SU-DHL-6 (cell line): ENCODE results near the gene FBXO48.
A peak's percentile ranks its signal among the peaks of the same experiment; 100 is the strongest.

Experiments
- H2AFZ ChIP-seq: fragments of 200-600 bp; sonication (generic); 2 replicates; pipeline ENCODE4 v1.6.1; 2014; ENCODE audit warnings: low read depth, mild to moderate bottlenecking, moderate library complexity, mixed read lengths, antibody characterized with exemption, low read length; ENCODE audit not compliant: severe bottlenecking
- H3F3A ChIP-seq: fragments of 200-600 bp; shearing (Covaris generic); 2 replicates; pipeline ENCODE4 v1.6.0; 2016; ENCODE audit warnings: antibody characterized with exemption, mild to moderate bottlenecking; ENCODE audit not compliant: insufficient read depth
- H3K27ac ChIP-seq: fragments of 200-600 bp; sonication (generic); 2 replicates; pipeline ENCODE4 v1.5.1; 2016; ENCODE audit warnings: low read depth, mild to moderate bottlenecking, low read length, moderate library complexity, mixed read lengths
- H3K27me3 ChIP-seq: fragments of 200-600 bp; sonication (generic), shearing (Covaris generic); 2 replicates; pipeline ENCODE4 v1.6.0; 2014; ENCODE audit warnings: mild to moderate bottlenecking, low read length
- H3K36me3 ChIP-seq: fragments of 200-600 bp; sonication (generic); 2 replicates; pipeline ENCODE4 v1.6.1; 2014; ENCODE audit warnings: mild to moderate bottlenecking, low read length, mixed read lengths
- H3K4me2 ChIP-seq: fragments of 300-600, 200-600 bp; shearing (Covaris generic), sonication (generic); 2 replicates; pipeline ENCODE4 v1.6.0; 2014; ENCODE audit warnings: low read length, low read depth, mild to moderate bottlenecking; ENCODE audit not compliant: poor library complexity, severe bottlenecking
- H3K4me3 ChIP-seq: fragments of 200-600 bp; sonication (generic); 2 replicates; pipeline ENCODE4 v1.5.1; 2014; ENCODE audit warnings: antibody characterized with exemption, low read length, mild to moderate bottlenecking, mixed read lengths; ENCODE audit not compliant: insufficient read depth, poor library complexity, severe bottlenecking
- H3K79me2 ChIP-seq: fragments of 200-600 bp; sonication (generic); 2 replicates; pipeline ENCODE4 v1.6.1; 2014; ENCODE audit warnings: mild to moderate bottlenecking, low read length, moderate library complexity; ENCODE audit not compliant: insufficient read depth
- H3K9ac ChIP-seq: fragments of 200-600 bp; sonication (generic); 2 replicates; pipeline ENCODE4 v1.7.0; 2014; ENCODE audit warnings: mild to moderate bottlenecking, low read length
- H3K9me2 ChIP-seq: fragments of 200-600 bp; sonication (generic); replicated peaks from 2 replicates; pipeline ENCODE4 v1.6.1; 2014; ENCODE audit warnings: low read length; ENCODE audit not compliant: insufficient read depth
- H3K9me3 ChIP-seq: fragments of 200-600 bp; sonication (generic); 2 replicates; pipeline ENCODE4 v1.6.1; 2014; ENCODE audit warnings: low read length, mixed read lengths; ENCODE audit not compliant: insufficient read depth
- H4K20me1 ChIP-seq: fragments of 200-600 bp; sonication (generic); 2 replicates; pipeline ENCODE4 v1.6.1; 2014; ENCODE audit warnings: low read depth, mild to moderate bottlenecking, antibody characterized with exemption, low read length, moderate library complexity, mixed read lengths
- CTCF ChIP-seq: fragments of 200-600 bp; sonication (generic); IDR thresholded peaks from one replicate; pipeline ENCODE4 v1.5.1; 2017; ENCODE audit warnings: antibody characterized with exemption, mild to moderate bottlenecking, low read length, moderate library complexity; ENCODE audit not compliant: insufficient read depth, poor library complexity, severe bottlenecking
- EZH2phosphoT487 ChIP-seq: fragments of 200-600 bp; sonication (generic), shearing (Covaris generic); conservative IDR thresholded peaks from 2 replicates; pipeline ENCODE4 v1.6.1; 2018; ENCODE audit warnings: mild to moderate bottlenecking, antibody characterized with exemption, low read length, moderate library complexity, mixed read lengths

The FBXO48 gene

GRCh38 chr2:68467077-68467960 is at the start of gene FBXO48, which contains the start of gene APLF:
TSS of gene FBXO48 (minus strand) at chr2:68467294. CDS start at chr2:68465145, 2,149 bp downstream.
TSS of gene APLF (plus strand) at chr2:68467585. CDS start at chr2:68467732, 147 bp downstream.
- Histone ChIP-seq H3K4me3 (peak within 1 kb of the TSS; percentile 97), H3F3A (peaks cover 16% of the 10 kb centered on the region), H4K20me1 (no peaks in the 10 kb centered on the region), H3K27ac (peak within 1 kb of the TSS; percentile 26; the same call in 1 of the 2 replicates), H3K9me2 (no peaks in the 10 kb centered on the region), H3K36me3 (no peaks in the 10 kb centered on the region), H3K79me2 (no peaks in the 10 kb centered on the region), H3K9ac (peak within 1 kb of the TSS; percentile 89), H3K4me2 (peak within 1 kb of the TSS; percentile 100), H3K9me3 (no peaks in the 10 kb centered on the region), H2AFZ (peak within 1 kb of the TSS; percentile 98), H3K27me3 (no peaks in the 10 kb centered on the region)
- TF ChIP-seq CTCF = no peak
- no peak for TF ChIP-seq EZH2phosphoT487

GRCh38 chr2:68516051-68516955 is 49.2 kb upstream of the FBXO48 start:
- TF ChIP-seq EZH2phosphoT487 (no peak), CTCF (no peak)
- Histone ChIP-seq H3K4me3 (no peak overlapping the region), H3F3A (0 out of 2 replicates have a peak, but pooled peaks cover 5% of the 10 kb centered on the region), H2AFZ (no peak overlapping the region), H3K27me3 (no peaks in the 10 kb centered on the region), H3K79me2 (no peaks in the 10 kb centered on the region), H3K4me2 (no peak overlapping the region), H3K9me2 (no peaks in the 10 kb centered on the region), H4K20me1 (no peaks in the 10 kb centered on the region), H3K9ac (no peak overlapping the region), H3K27ac (no peak overlapping the region), H3K36me3 (no peaks in the 10 kb centered on the region; the same call in 1 of the 2 replicates), H3K9me3 (no peaks in the 10 kb centered on the region)

- Histone ChIP-seq H3K9me2 (no peaks in the 10 kb centered on the region), H3K27ac (no peak overlapping the region), H3K9me3 (no peaks in the 10 kb centered on the region), H3F3A (0 out of 2 replicates have a peak, but pooled peaks cover 5% of the 10 kb centered on the region), H3K27me3 (no peaks in the 10 kb centered on the region), H4K20me1 (no peaks in the 10 kb centered on the region), H3K9ac (no peak overlapping the region), H2AFZ (no peak overlapping the region), H3K36me3 (no peaks in the 10 kb centered on the region; the same call in 1 of the 2 replicates), H3K4me2 (no peak overlapping the region), H3K4me3 (no peak overlapping the region), H3K79me2 (no peaks in the 10 kb centered on the region)
- TF ChIP-seq EZH2phosphoT487 (no peak), CTCF (no peak)
Observed at GRCh38 chr2:68514316-68514929, 47.3 kb upstream of the FBXO48 start.
